ENCODE data around the gene AKNA. TPM values are rescaled to one million over a fixed set of nuclear protein-coding genes. Genes with fewer than 3 reads are reported as not detected.
"Not testable (repeated sequence)": the region's sequence is repeated elsewhere in the genome, so short reads cannot be mapped to it uniquely, and the experiment has no call there.

AKNA gene
- total RNA-seq, 3 donors from 2014 or later: 77.2 to 81.7 (median 80.6) TPM

GRCh38 chr9:114341991-114342390 lies 45.8 kb downstream of the AKNA start:
- ATAC-seq: no peak
- DNase-seq: no peak
- Mint-ChIP-seq H3K4me1 (ENCODE audit: low read depth) (peaks cover 11% of the 10 kb centered on the region), H3K36me3 (ENCODE audit: insufficient read depth) (peaks cover 49% of the 10 kb centered on the region), H3K9me3 (no peaks in the 10 kb centered on the region), H3K27me3 (ENCODE audit: low read depth) (no peaks in the 10 kb centered on the region), H3K4me3 (no peak overlapping the region)

GRCh38 chr9:114341152-114341830 lies 46.5 kb downstream of the AKNA start:
- no peak overlapping the region for H3K4me3 Mint-ChIP-seq
- peaks cover 11% of the 10 kb centered on the region for H3K4me1 Mint-ChIP-seq (ENCODE audit: low read depth)
- DNase-seq: no peak
- no peak for ATAC-seq
- no peaks in the 10 kb centered on the region for H3K27me3 Mint-ChIP-seq (ENCODE audit: low read depth)
- H3K9me3 Mint-ChIP-seq: no peaks in the 10 kb centered on the region
- peaks cover 51% of the 10 kb centered on the region for H3K36me3 Mint-ChIP-seq (ENCODE audit: insufficient read depth)

DNA sequence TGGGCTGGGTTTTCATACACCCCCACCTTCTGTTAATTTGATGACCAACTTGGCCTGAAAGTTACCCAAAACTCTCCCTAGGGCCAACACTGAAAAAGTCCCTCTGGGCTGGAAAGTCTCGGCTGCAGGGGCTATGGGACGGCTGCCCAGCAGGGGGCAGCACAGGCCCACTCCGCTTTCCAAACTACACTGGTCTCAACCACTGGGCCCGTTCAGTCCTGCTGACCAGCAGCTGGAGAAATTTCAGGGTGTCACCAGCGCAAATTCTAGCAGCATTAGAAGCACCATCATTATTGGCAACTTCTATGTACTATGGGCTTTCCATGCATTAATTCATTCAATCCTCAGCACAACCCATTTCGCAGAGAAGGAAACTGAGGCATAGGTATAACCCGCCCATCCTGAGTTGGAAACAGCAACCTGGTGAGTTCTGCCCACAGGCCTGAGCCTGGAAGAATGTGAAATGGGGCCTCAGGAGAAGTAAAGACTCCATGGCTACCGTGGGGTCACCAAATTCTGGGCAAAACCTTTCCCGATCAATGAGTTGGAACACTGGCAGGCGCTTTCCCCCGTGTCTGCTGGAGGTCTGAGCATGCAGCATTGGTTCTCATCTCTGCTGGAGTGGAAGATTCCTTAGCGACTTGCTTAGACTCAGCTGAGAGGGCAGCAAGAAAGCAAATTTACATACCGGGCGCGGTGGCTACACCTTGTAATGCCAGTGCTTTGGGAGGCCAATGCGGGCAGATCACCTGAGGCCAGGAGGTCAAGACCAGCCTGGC lies 48.5 kb downstream of the AKNA start:
- Mint-ChIP-seq H3K4me3 (no peak overlapping the region), H3K9me3 (no peaks in the 10 kb centered on the region), H3K4me1 (ENCODE audit: low read depth) (peaks cover 10% of the 10 kb centered on the region), H3K27me3 (ENCODE audit: low read depth) (no peaks in the 10 kb centered on the region), H3K36me3 (ENCODE audit: insufficient read depth) (peaks cover 56% of the 10 kb centered on the region)
- peak; percentile 74 to 81 for ATAC-seq
- peak; percentile 52 for DNase-seq

DNA sequence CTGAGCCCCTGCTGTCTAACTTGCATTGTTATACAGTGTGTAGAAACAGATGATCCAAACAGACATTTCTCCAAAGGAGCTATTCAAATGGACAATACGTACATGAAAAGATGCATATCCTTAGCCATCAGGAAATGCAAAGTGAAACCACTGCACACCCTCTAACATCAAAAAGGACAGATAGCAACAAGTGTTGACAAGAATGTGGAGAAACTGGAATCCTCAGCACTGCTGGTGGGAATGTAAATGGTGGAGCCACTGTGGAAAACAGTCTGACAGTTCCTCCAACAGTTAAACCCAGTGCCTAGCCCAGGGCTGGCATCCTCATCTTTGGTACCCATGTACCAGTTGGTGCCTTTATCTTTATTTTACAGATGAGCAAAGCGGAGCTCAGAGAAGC lies 49.6 kb downstream of the AKNA start:
- Mint-ChIP-seq H3K36me3 (ENCODE audit: insufficient read depth) (peaks cover 52% of the 10 kb centered on the region), H3K4me3 (no peak overlapping the region), H3K9me3 (no peaks in the 10 kb centered on the region), H3K27me3 (ENCODE audit: low read depth) (no peaks in the 10 kb centered on the region), H3K4me1 (ENCODE audit: low read depth) (peaks cover 10% of the 10 kb centered on the region)
- ATAC-seq (no peak), DNase-seq (no peak)

- no peaks in the 10 kb centered on the region for H3K9me3 Mint-ChIP-seq
- H3K4me1 Mint-ChIP-seq (ENCODE audit: low read depth): peaks cover 14% of the 10 kb centered on the region
- DNase-seq: no peak
- H3K27me3 Mint-ChIP-seq (ENCODE audit: low read depth): no peaks in the 10 kb centered on the region
- H3K36me3 Mint-ChIP-seq (ENCODE audit: insufficient read depth): peaks cover 44% of the 10 kb centered on the region
- H3K4me3 Mint-ChIP-seq: no peak overlapping the region
- no peak for ATAC-seq
These were observed 50.9 kb downstream of the AKNA start for GRCh38 chr9:114336699-114337395.

- Mint-ChIP-seq H3K9me3 (no peaks in the 10 kb centered on the region), H3K36me3 (ENCODE audit: insufficient read depth) (peaks cover 40% of the 10 kb centered on the region), H3K4me1 (ENCODE audit: low read depth) (peaks cover 14% of the 10 kb centered on the region), H3K27me3 (ENCODE audit: low read depth) (no peaks in the 10 kb centered on the region), H3K4me3 (no peak overlapping the region)
- ATAC-seq (no peak), DNase-seq (no peak)
These were observed 51.6 kb downstream of the AKNA start for GRCh38 chr9:114336157-114336556.

GRCh38 chr9:114335745-114336144 lies 52.0 kb downstream of the AKNA start:
- no peak for ATAC-seq
- Mint-ChIP-seq H3K9me3 (no peaks in the 10 kb centered on the region), H3K4me1 (ENCODE audit: low read depth) (peaks cover 14% of the 10 kb centered on the region), H3K27me3 (ENCODE audit: low read depth) (no peaks in the 10 kb centered on the region), H3K36me3 (ENCODE audit: insufficient read depth) (peaks cover 40% of the 10 kb centered on the region), H3K4me3 (no peak overlapping the region)
- no peak for DNase-seq

- ATAC-seq (no peak), DNase-seq (no peak)
- H3K4me3 Mint-ChIP-seq: no peak overlapping the region
- no peaks in the 10 kb centered on the region for H3K9me3 Mint-ChIP-seq
- peaks cover 14% of the 10 kb centered on the region for H3K4me1 Mint-ChIP-seq (ENCODE audit: low read depth)
- no peaks in the 10 kb centered on the region for H3K27me3 Mint-ChIP-seq (ENCODE audit: low read depth)
- peaks cover 32% of the 10 kb centered on the region for H3K36me3 Mint-ChIP-seq (ENCODE audit: insufficient read depth)
These were observed 53.3 kb downstream of the AKNA start for GRCh38 chr9:114334490-114334889.

GRCh38 chr9:114333718-114334117 lies 54.1 kb downstream of the AKNA start:
- ATAC-seq; DNase-seq; H3K4me3 Mint-ChIP-seq; H3K4me1 Mint-ChIP-seq (ENCODE audit: low read depth); H3K9me3 Mint-ChIP-seq; H3K27me3 Mint-ChIP-seq (ENCODE audit: low read depth): not testable (repeated sequence)
- H3K36me3 Mint-ChIP-seq (ENCODE audit: insufficient read depth): peaks cover 25% of the 10 kb centered on the region

GRCh38 chr9:114332474-114333040 lies 55.2 kb downstream of the AKNA start:
- not testable (repeated sequence) for ATAC-seq; H3K4me3 Mint-ChIP-seq; H3K4me1 Mint-ChIP-seq (ENCODE audit: low read depth); H3K27me3 Mint-ChIP-seq (ENCODE audit: low read depth); DNase-seq; H3K9me3 Mint-ChIP-seq
- peaks cover 20% of the 10 kb centered on the region for H3K36me3 Mint-ChIP-seq (ENCODE audit: insufficient read depth)

GRCh38 chr9:114331229-114332195 lies 56.3 kb downstream of the AKNA start:
- H3K9me3 Mint-ChIP-seq; DNase-seq; H3K4me3 Mint-ChIP-seq; H3K4me1 Mint-ChIP-seq (ENCODE audit: low read depth); H3K27me3 Mint-ChIP-seq (ENCODE audit: low read depth): not testable (repeated sequence)
- peak in 1 of 2 donors; percentile 18 for ATAC-seq
- H3K36me3 Mint-ChIP-seq (ENCODE audit: insufficient read depth): peaks cover 12% of the 10 kb centered on the region

GRCh38 chr9:114330636-114331035 lies 57.1 kb downstream of the AKNA start:
- ATAC-seq (no peak), DNase-seq (no peak)
- peaks cover 7% of the 10 kb centered on the region for H3K36me3 Mint-ChIP-seq (ENCODE audit: insufficient read depth)
- H3K9me3 Mint-ChIP-seq: no peaks in the 10 kb centered on the region
- peaks cover 9% of the 10 kb centered on the region for H3K4me1 Mint-ChIP-seq (ENCODE audit: low read depth)
- no peak overlapping the region for H3K4me3 Mint-ChIP-seq
- no peaks in the 10 kb centered on the region for H3K27me3 Mint-ChIP-seq (ENCODE audit: low read depth)

- not testable (repeated sequence) for H3K36me3 Mint-ChIP-seq (ENCODE audit: insufficient read depth); H3K9me3 Mint-ChIP-seq; H3K4me3 Mint-ChIP-seq; ATAC-seq; H3K4me1 Mint-ChIP-seq (ENCODE audit: low read depth); H3K27me3 Mint-ChIP-seq (ENCODE audit: low read depth); DNase-seq
These were observed 58.2 kb downstream of the AKNA start, which contains the start of gene ORM2 for GRCh38 chr9:114329625-114330022. TSS of gene ORM2 (plus strand) at chr9:114329869. CDS start at chr9:114329905, 36 bp downstream.

All from activated T-cell treated with anti-CD3 and anti-CD28 coated beads, Interleukin-2, amount 50 U/mL, for 4 hours (primary cell).